Measurements from ENCODE around the gene ZNF219. TPM values are rescaled to one million over a fixed set of nuclear protein-coding genes. Genes with fewer than 3 reads are reported as not detected.

Gene ZNF219
- total RNA-seq, 1 experiment from 2014 or later = 149 TPM

DNA sequence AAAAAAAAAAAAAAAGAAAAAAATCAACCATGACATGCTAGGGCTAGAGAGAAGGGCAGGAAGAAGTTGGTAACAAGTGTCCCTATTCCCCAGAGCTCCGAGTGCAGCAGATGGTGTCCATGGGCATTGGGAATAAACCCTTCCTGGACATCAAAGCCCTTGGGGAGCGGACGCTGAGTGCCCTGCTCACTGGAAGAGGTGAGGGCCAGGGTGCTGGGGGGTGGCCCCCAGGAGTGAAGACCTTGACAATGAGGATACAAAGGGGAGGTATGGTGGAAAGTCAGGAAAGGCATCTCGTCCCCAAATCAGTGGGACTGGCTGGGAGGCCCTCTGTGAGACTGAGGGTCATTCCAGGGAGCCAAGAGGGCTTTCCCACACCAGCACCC, 11.6 kb downstream of the ZNF219 start:
- no peaks in the 10 kb centered on the region for H3K27me3 Mint-ChIP-seq (ENCODE audit: low read depth)
- peaks cover 70% of the 10 kb centered on the region for H3K36me3 Mint-ChIP-seq
- TF ChIP-seq, protein P1, sequence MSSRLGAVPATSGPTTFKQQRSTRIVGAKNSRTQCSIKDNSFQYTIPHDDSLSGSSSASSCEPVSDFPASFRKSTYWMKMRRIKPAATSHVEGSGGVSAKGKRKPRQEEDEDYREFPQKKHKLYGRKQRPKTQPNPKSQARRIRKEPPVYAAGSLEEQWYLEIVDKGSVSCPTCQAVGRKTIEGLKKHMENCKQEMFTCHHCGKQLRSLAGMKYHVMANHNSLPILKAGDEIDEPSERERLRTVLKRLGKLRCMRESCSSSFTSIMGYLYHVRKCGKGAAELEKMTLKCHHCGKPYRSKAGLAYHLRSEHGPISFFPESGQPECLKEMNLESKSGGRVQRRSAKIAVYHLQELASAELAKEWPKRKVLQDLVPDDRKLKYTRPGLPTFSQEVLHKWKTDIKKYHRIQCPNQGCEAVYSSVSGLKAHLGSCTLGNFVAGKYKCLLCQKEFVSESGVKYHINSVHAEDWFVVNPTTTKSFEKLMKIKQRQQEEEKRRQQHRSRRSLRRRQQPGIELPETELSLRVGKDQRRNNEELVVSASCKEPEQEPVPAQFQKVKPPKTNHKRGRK (CRISPR knock-in tag; IDR thresholded peaks at IDR 0.05; ENCODE audit: borderline replicate concordance) = no peak
- TF ChIP-seq, protein P2, sequence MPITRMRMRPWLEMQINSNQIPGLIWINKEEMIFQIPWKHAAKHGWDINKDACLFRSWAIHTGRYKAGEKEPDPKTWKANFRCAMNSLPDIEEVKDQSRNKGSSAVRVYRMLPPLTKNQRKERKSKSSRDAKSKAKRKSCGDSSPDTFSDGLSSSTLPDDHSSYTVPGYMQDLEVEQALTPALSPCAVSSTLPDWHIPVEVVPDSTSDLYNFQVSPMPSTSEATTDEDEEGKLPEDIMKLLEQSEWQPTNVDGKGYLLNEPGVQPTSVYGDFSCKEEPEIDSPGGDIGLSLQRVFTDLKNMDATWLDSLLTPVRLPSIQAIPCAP (CRISPR knock-in tag; IDR thresholded peaks at IDR 0.05) = no peak
- TF ChIP-seq ZNF671 (CRISPR knock-in tag; IDR thresholded peaks at IDR 0.05) = no peak
- TF ChIP-seq RELA (CRISPR knock-in tag; IDR thresholded peaks at IDR 0.05; ENCODE audit: borderline replicate concordance) = no peak
- TF ChIP-seq NFE2L1 (CRISPR knock-in tag; IDR thresholded peaks at IDR 0.05) = no peak
- TF ChIP-seq FOXK1 (CRISPR knock-in tag; IDR thresholded peaks at IDR 0.05) = no peak
- TF ChIP-seq TP53 (CRISPR knock-in tag; IDR thresholded peaks at IDR 0.05) = no peak
- TF ChIP-seq ETV6 (CRISPR knock-in tag; IDR thresholded peaks at IDR 0.05) = no peak
- no peak for TF ChIP-seq ZNF232 (CRISPR knock-in tag; IDR thresholded peaks at IDR 0.05)
- TF ChIP-seq ATF3 (CRISPR knock-in tag; conservative IDR thresholded peaks at IDR 0.05) = no peak
- TF ChIP-seq ZNF219 (CRISPR knock-in tag; IDR thresholded peaks at IDR 0.05; ENCODE audit: borderline replicate concordance) = no peak
- TF ChIP-seq, protein P3, sequence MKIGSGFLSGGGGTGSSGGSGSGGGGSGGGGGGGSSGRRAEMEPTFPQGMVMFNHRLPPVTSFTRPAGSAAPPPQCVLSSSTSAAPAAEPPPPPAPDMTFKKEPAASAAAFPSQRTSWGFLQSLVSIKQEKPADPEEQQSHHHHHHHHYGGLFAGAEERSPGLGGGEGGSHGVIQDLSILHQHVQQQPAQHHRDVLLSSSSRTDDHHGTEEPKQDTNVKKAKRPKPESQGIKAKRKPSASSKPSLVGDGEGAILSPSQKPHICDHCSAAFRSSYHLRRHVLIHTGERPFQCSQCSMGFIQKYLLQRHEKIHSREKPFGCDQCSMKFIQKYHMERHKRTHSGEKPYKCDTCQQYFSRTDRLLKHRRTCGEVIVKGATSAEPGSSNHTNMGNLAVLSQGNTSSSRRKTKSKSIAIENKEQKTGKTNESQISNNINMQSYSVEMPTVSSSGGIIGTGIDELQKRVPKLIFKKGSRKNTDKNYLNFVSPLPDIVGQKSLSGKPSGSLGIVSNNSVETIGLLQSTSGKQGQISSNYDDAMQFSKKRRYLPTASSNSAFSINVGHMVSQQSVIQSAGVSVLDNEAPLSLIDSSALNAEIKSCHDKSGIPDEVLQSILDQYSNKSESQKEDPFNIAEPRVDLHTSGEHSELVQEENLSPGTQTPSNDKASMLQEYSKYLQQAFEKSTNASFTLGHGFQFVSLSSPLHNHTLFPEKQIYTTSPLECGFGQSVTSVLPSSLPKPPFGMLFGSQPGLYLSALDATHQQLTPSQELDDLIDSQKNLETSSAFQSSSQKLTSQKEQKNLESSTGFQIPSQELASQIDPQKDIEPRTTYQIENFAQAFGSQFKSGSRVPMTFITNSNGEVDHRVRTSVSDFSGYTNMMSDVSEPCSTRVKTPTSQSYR (CRISPR knock-in tag; IDR thresholded peaks at IDR 0.05) = no peak
- TF ChIP-seq JAZF1 (CRISPR knock-in tag; IDR thresholded peaks at IDR 0.05) = no peak
- TF ChIP-seq E2F4 (CRISPR knock-in tag; IDR thresholded peaks at IDR 0.05; ENCODE audit: borderline replicate concordance, low read depth) = no peak
- ChIA-PET CTCF (interaction anchor here (0.9 to 7.9 kb wide), 8 partner anchors 16 to 116 kb away, joined by 3 to 132 read pairs (median 14); partner anchors contain the start of gene ARHGEF40), POLR2A (interaction anchor here (0.8 to 2.1 kb wide), 6 partner anchors 10 to 47 kb away, joined by 3 to 23 read pairs (median 4); partner anchors contain the start of gene ARHGEF40)
- H3K9me3 Mint-ChIP-seq = no peaks in the 10 kb centered on the region
- peak overlapping the region; percentile 81; the same call in 1 of the 2 replicates for H3K27ac Mint-ChIP-seq
- DNase-seq (ENCODE audit: low spot score) (no peak), ATAC-seq (no peak)
- H3K4me3 Mint-ChIP-seq = no peak overlapping the region
- peaks cover 27% of the 10 kb centered on the region for H3K4me1 Mint-ChIP-seq

GRCh38 chr14:21084998-21085853, 13.2 kb downstream of the ZNF219 start:
- POLR2A ChIA-PET = interaction anchor here (1.9 kb wide), 1 partner anchor 14 kb away, joined by 7 read pairs; the partner anchor contains the start of gene ARHGEF40
- CTCF ChIA-PET = interaction anchor here (0.6 to 7.9 kb wide), 6 partner anchors 8 to 71 kb away, joined by 3 to 132 read pairs (median 16); partner anchors contain the start of gene ARHGEF40
- no peak for DNase-seq (ENCODE audit: low spot score)
- ATAC-seq = no peak
- H3K27me3 Mint-ChIP-seq (ENCODE audit: low read depth) = no peaks in the 10 kb centered on the region
- H3K4me1 Mint-ChIP-seq = peaks cover 18% of the 10 kb centered on the region
- H3K27ac Mint-ChIP-seq = no peak overlapping the region
- TF ChIP-seq JAZF1 (CRISPR knock-in tag; IDR thresholded peaks at IDR 0.05) = no peak
- TF ChIP-seq CREB1 (CRISPR knock-in tag; IDR thresholded peaks at IDR 0.05) = no peak
- TF ChIP-seq, protein P4, sequence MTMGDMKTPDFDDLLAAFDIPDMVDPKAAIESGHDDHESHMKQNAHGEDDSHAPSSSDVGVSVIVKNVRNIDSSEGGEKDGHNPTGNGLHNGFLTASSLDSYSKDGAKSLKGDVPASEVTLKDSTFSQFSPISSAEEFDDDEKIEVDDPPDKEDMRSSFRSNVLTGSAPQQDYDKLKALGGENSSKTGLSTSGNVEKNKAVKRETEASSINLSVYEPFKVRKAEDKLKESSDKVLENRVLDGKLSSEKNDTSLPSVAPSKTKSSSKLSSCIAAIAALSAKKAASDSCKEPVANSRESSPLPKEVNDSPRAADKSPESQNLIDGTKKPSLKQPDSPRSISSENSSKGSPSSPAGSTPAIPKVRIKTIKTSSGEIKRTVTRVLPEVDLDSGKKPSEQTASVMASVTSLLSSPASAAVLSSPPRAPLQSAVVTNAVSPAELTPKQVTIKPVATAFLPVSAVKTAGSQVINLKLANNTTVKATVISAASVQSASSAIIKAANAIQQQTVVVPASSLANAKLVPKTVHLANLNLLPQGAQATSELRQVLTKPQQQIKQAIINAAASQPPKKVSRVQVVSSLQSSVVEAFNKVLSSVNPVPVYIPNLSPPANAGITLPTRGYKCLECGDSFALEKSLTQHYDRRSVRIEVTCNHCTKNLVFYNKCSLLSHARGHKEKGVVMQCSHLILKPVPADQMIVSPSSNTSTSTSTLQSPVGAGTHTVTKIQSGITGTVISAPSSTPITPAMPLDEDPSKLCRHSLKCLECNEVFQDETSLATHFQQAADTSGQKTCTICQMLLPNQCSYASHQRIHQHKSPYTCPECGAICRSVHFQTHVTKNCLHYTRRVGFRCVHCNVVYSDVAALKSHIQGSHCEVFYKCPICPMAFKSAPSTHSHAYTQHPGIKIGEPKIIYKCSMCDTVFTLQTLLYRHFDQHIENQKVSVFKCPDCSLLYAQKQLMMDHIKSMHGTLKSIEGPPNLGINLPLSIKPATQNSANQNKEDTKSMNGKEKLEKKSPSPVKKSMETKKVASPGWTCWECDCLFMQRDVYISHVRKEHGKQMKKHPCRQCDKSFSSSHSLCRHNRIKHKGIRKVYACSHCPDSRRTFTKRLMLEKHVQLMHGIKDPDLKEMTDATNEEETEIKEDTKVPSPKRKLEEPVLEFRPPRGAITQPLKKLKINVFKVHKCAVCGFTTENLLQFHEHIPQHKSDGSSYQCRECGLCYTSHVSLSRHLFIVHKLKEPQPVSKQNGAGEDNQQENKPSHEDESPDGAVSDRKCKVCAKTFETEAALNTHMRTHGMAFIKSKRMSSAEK (CRISPR knock-in tag; IDR thresholded peaks at IDR 0.05; ENCODE audit: borderline replicate concordance) = no peak
- H3K36me3 Mint-ChIP-seq = peaks cover 67% of the 10 kb centered on the region
- H3K4me3 Mint-ChIP-seq = no peak overlapping the region
- no peaks in the 10 kb centered on the region for H3K9me3 Mint-ChIP-seq

Measured in WTC11 (cell line).